Measurements from ENCODE around the gene ZBTB8OS. TPM values are rescaled to one million over a fixed set of nuclear protein-coding genes. Genes with fewer than 3 reads are reported as not detected.

The ZBTB8OS gene
- total RNA-seq (2022; extraction: Qiagen RNA extraction; ENCODE audit: low read depth): 37.5 to 53.6 TPM (median 40.1 TPM) in 5 replicates

DNA sequence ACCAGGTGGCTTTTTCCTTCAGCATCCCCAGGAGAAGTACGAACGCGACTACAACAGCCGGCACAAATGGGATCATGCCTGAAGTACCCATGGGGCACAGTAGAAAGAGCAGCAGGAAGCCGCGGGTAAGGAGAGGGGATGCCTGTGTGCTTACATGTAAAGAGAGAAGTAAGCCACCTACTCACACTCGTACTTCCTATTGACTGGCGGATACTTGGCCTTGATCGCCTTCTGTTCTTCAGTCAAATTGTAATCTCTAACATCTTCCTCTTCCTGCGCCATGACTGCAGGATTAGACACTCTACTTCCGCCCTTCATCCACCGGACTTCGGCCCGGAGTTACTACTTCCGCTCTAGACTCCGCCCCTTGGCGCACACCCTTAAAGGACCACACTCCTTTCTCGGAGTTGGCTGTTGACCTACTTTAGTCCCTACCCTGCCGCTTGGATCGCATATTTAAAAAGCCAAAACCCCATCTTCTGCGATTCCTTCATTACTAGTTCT, at the start of gene ZBTB8OS:
Gene ZBTB8OS, minus strand, starts transcription at position 303 of the 504 bp plus-strand sequence. Its CDS starts 21 bp downstream, at position 282.

GRCh38 chr1:32650752-32651460, 556 bp upstream of the ZBTB8OS start, which contains the start of gene RBBP4:
Gene RBBP4, plus strand, starts transcription at chr1:32651208. Its CDS starts 99 bp downstream, at chr1:32651307.

Other genes with a start within 250 kb of the ZBTB8OS start
- gene ZBTB8B, start 185.5 kb downstream of the ZBTB8OS start, total RNA-seq (2022; extraction: Qiagen RNA extraction; ENCODE audit: low read depth): under 0.01 to 0.01 TPM (median 0.01 TPM) in 4 of 5 replicates, not detected in the other
- gene ZBTB8A, start 111.1 kb downstream of the ZBTB8OS start, total RNA-seq (2022; extraction: Qiagen RNA extraction; ENCODE audit: low read depth): 2.9 to 3.9 TPM (median 3.4 TPM) in 5 replicates
- gene RBBP4, start 658 bp upstream of the ZBTB8OS start, total RNA-seq (2022; extraction: Qiagen RNA extraction; ENCODE audit: low read depth): 77.2 to 96.8 TPM (median 83.4 TPM) in 5 replicates
- 7.7 to 16.2 TPM (median 10.3 TPM) in 5 replicates for gene SYNC, start 52.2 kb upstream of the ZBTB8OS start, total RNA-seq (2022; extraction: Qiagen RNA extraction; ENCODE audit: low read depth)
- gene YARS1, start 166.8 kb upstream of the ZBTB8OS start, total RNA-seq (2022; extraction: Qiagen RNA extraction; ENCODE audit: low read depth): 67.1 to 102 TPM (median 75.5 TPM) in 5 replicates
- gene S100PBP, start 167.1 kb upstream of the ZBTB8OS start, total RNA-seq (2022; extraction: Qiagen RNA extraction; ENCODE audit: low read depth): 14.1 to 15.8 TPM (median 15.2 TPM) in 5 replicates
- 0.47 to 0.71 TPM (median 0.54 TPM) in 5 replicates for gene FNDC5, start 220.4 kb upstream of the ZBTB8OS start, total RNA-seq (2022; extraction: Qiagen RNA extraction; ENCODE audit: low read depth)
- gene HPCA, start 235.9 kb upstream of the ZBTB8OS start, total RNA-seq (2022; extraction: Qiagen RNA extraction; ENCODE audit: low read depth): 0.22 to 0.51 TPM (median 0.28 TPM) in 5 replicates

All from A549 treated with CpdA at 1 μM for 4 hours (cell line).